HepG2 (cell line): ENCODE measurements around the gene TP73. TPM values are rescaled to one million over a fixed set of nuclear protein-coding genes. Genes with fewer than 3 reads are reported as not detected.

Experiments
- HDAC6 ChIP-seq: fragments of 200-600 bp; sonication (generic); IDR thresholded peaks from 2 replicates; pipeline ENCODE4 v1.7.0; 2017; ENCODE audit warnings: mild to moderate bottlenecking, antibody characterized with exemption, low read length, low read depth
- IRF2 ChIP-seq: IDR thresholded peaks from 2 replicates; pipeline ENCODE4 v1.6.1; 2018; ENCODE audit warnings: missing genetic modification reagents, missing compliant biosample characterization
- KLF13 ChIP-seq: sonication (generic); formaldehyde crosslinking; IDR thresholded peaks from 2 replicates; pipeline ENCODE4 v1.4.0; 2020; ENCODE audit warnings: mild to moderate bottlenecking, missing genetic modification reagents
- KLF6 ChIP-seq: IDR thresholded peaks from 2 replicates; pipeline ENCODE4 v1.8.0; 2016; ENCODE audit warnings: missing biosample characterization, missing genetic modification reagents
- LCORL ChIP-seq, 2 experiments: fragments of 450-650 bp in 1 of 2; sonication (generic) in 1 of 2; formaldehyde crosslinking in 1 of 2; IDR thresholded peaks; 2 replicates each; pipeline versions ENCODE4 v1.5.0 to v1.6.1; 2017 to 2020; ENCODE audit warnings: antibody characterized with exemption in 1 of 2, missing genetic modification reagents in 1 of 2
- MYPOP ChIP-seq: sonication (generic); formaldehyde crosslinking; IDR thresholded peaks from 2 replicates; pipeline ENCODE4 v1.8.1; 2023; ENCODE audit warnings: mild to moderate bottlenecking, moderate library complexity, missing genetic modification reagents
- NFYB ChIP-seq: sonication (generic); formaldehyde crosslinking; IDR thresholded peaks from 2 replicates; pipeline ENCODE4 v1.4.0; 2020; ENCODE audit warnings: missing genetic modification reagents
- PRMT3 ChIP-seq: sonication (generic); formaldehyde crosslinking; IDR thresholded peaks from 2 replicates; pipeline ENCODE4 v1.8.1; 2022; ENCODE audit warnings: low read depth, mild to moderate bottlenecking, moderate library complexity, missing genetic modification reagents, borderline replicate concordance
- SP5 ChIP-seq: IDR thresholded peaks from 2 replicates; pipeline ENCODE4 v1.6.1; 2016; ENCODE audit warnings: low read depth, borderline replicate concordance
- TEAD3 ChIP-seq: optimal IDR thresholded peaks from 2 replicates; pipeline ENCODE3; 2016; ENCODE audit warnings: borderline replicate concordance
- TOE1 ChIP-seq: sonication (generic); formaldehyde crosslinking; IDR thresholded peaks from 2 replicates; pipeline ENCODE4 v1.4.0; 2020; ENCODE audit warnings: mild to moderate bottlenecking, missing genetic modification reagents
- ZNF101 ChIP-seq: sonication (generic); formaldehyde crosslinking; IDR thresholded peaks from 2 replicates; pipeline ENCODE4 v1.4.0; 2020; ENCODE audit warnings: mild to moderate bottlenecking, low read depth, missing genetic modification reagents, borderline replicate concordance
- ZNF256 ChIP-seq: sonication (generic); formaldehyde crosslinking; conservative IDR thresholded peaks from 2 replicates; pipeline ENCODE4 v1.4.0; 2020; ENCODE audit warnings: missing genetic modification reagents
- ZNF329 ChIP-seq: sonication (generic); formaldehyde crosslinking; IDR thresholded peaks from 2 replicates; pipeline ENCODE4 v1.9.0; 2021; ENCODE audit warnings: low read depth, mild to moderate bottlenecking, missing genetic modification reagents
- ZNF431 ChIP-seq: sonication (generic); formaldehyde crosslinking; IDR thresholded peaks from 2 replicates; pipeline ENCODE4 v1.9.0; 2022; ENCODE audit warnings: missing genetic modification reagents, low read depth, mild to moderate bottlenecking, borderline replicate concordance
- ZNF441 ChIP-seq: sonication (generic); formaldehyde crosslinking; IDR thresholded peaks from 2 replicates; pipeline ENCODE4 v1.7.0; 2021; ENCODE audit warnings: missing genetic modification reagents, borderline replicate concordance
- ZNF691 ChIP-seq: sonication (generic); formaldehyde crosslinking; IDR thresholded peaks from 2 replicates; pipeline ENCODE4 v1.4.0; 2020; ENCODE audit warnings: missing genetic modification reagents, low read depth, mild to moderate bottlenecking, borderline replicate concordance
- ZNF713 ChIP-seq: sonication (generic); formaldehyde crosslinking; IDR thresholded peaks from 2 replicates; pipeline ENCODE4 v1.4.0; 2020; ENCODE audit warnings: mild to moderate bottlenecking, missing genetic modification reagents
- ZNF775 ChIP-seq: sonication (generic); formaldehyde crosslinking; IDR thresholded peaks from 2 replicates; pipeline ENCODE4 v1.4.0; 2020; ENCODE audit warnings: missing genetic modification reagents, mild to moderate bottlenecking, moderate library complexity, borderline replicate concordance
- polyA plus RNA-seq, 8 experiments: library from polyadenylated mRNA; depleted of rRNA in 3 of 8; stranded (reverse) in 7 of 8; unstranded in 1 of 8; fragments of >200 nt; fragmentation: Illumina TruSeq in 4 of 8; extraction: Trizol in 4 of 8; gene quantifications; 2 replicates each; pipeline versions ENCODE4 v1.2.1 to v1.2.3, GENCODE V29; 2011 to 2016; ENCODE audit warnings: low read depth in 4 of 8, missing spikeins in 1 of 8, mixed read lengths in 1 of 8; ENCODE audit not compliant: insufficient read depth in 1 of 8
- total RNA-seq, 5 experiments: library from RNA; depleted of rRNA; stranded (reverse); fragments of >200 nt; fragmentation: Illumina TruSeq; extraction: Trizol; gene quantifications; 2 replicates each; pipeline ENCODE4 v1.2.3, GENCODE V29; 2016; ENCODE audit warnings: low read depth in 1 of 5
- TF ChIP-seq, protein P1 (sequence below): sonication (generic); formaldehyde crosslinking; IDR thresholded peaks from 2 replicates; pipeline ENCODE4 v1.4.0; 2020; ENCODE audit warnings: mild to moderate bottlenecking, missing genetic modification reagents, borderline replicate concordance
- TF ChIP-seq, protein P2 (sequence below): IDR thresholded peaks from 2 replicates; pipeline ENCODE4 v1.6.1; 2018; ENCODE audit warnings: missing genetic modification reagents, mild to moderate bottlenecking, missing compliant biosample characterization

The TP73 gene
- total and polyA plus RNA-seq, 2 of the 13 experiments (the other 11 are each of a cell fraction or from before 2014, with no cell fraction given): 0.49 to 1.1 TPM

DNA sequence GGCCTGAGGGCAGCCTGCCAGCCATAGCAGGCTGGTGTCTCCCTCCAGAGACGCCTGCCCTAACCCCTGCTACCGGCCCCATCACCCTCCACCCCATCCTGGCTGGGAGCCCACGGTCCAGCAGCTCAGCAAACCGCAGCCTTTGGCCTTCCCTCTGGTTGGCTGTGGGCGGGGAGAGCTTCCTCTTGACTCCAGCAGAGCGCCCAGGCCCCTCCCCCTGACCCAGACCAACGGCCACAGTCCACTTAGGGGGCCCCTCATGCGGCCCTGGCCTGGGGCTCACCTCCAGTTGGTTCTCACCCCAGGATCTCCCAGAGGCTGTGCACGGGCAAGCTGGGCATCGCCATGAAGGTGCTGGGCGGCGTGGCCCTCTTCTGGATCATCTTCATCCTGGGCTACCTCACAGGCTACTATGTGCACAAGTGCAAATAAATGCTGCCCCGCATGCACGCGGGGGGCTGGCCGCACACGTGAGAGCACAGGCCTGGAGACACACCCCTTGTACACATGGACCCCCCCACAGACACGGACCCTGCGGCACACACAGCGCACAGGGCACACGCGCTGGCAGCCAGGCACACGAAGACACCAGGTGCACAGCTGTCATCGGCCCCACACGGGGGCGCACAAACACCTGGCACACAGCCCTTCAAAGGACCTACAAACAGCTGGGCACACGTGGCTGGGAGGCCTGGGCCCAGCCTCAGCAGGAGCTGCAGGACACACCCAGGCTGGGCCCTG, 123.3 kb downstream of the TP73 start (continued):
- peak; percentile 35 for TF ChIP-seq NFYB (CRISPR knock-in tag)
- TF ChIP-seq, protein P1, sequence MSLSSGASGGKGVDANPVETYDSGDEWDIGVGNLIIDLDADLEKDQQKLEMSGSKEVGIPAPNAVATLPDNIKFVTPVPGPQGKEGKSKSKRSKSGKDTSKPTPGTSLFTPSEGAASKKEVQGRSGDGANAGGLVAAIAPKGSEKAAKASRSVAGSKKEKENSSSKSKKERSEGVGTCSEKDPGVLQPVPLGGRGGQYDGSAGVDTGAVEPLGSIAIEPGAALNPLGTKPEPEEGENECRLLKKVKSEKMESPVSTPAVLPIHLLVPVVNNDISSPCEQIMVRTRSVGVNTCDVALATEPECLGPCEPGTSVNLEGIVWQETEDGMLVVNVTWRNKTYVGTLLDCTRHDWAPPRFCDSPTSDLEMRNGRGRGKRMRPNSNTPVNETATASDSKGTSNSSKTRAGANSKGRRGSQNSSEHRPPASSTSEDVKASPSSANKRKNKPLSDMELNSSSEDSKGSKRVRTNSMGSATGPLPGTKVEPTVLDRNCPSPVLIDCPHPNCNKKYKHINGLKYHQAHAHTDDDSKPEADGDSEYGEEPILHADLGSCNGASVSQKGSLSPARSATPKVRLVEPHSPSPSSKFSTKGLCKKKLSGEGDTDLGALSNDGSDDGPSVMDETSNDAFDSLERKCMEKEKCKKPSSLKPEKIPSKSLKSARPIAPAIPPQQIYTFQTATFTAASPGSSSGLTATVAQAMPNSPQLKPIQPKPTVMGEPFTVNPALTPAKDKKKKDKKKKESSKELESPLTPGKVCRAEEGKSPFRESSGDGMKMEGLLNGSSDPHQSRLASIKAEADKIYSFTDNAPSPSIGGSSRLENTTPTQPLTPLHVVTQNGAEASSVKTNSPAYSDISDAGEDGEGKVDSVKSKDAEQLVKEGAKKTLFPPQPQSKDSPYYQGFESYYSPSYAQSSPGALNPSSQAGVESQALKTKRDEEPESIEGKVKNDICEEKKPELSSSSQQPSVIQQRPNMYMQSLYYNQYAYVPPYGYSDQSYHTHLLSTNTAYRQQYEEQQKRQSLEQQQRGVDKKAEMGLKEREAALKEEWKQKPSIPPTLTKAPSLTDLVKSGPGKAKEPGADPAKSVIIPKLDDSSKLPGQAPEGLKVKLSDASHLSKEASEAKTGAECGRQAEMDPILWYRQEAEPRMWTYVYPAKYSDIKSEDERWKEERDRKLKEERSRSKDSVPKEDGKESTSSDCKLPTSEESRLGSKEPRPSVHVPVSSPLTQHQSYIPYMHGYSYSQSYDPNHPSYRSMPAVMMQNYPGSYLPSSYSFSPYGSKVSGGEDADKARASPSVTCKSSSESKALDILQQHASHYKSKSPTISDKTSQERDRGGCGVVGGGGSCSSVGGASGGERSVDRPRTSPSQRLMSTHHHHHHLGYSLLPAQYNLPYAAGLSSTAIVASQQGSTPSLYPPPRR (CRISPR knock-in tag): peak; percentile 19; the same call in 1 of the 2 replicates
- peak; percentile 43; the same call in 1 of the 2 replicates for TF ChIP-seq ZNF691 (CRISPR knock-in tag)
- TF ChIP-seq MYPOP (CRISPR knock-in tag): peak; percentile 72; the same call in 1 of the 2 replicates
- TF ChIP-seq SP5 (CRISPR knock-in tag): peak; percentile 68
- TF ChIP-seq LCORL (IDR thresholded peaks at IDR 0.05): no peak
- peak; percentile 59 for TF ChIP-seq LCORL (CRISPR knock-in tag; IDR thresholded peaks at IDR 0.05)
- no peak for TF ChIP-seq HDAC6
- 0 out of 2 replicates have a peak, but pooled peaks have one; percentile 18 for TF ChIP-seq TOE1 (CRISPR knock-in tag)
- no peak for TF ChIP-seq KLF6 (CRISPR knock-in tag)
- 0 out of 2 replicates have a peak, but pooled peaks have one; percentile 56 for TF ChIP-seq PRMT3 (CRISPR knock-in tag)
- 0 out of 2 replicates have a peak, but pooled peaks have one; percentile 63 for TF ChIP-seq ZNF775 (CRISPR knock-in tag)
- TF ChIP-seq ZNF101 (CRISPR knock-in tag): no peak
- TF ChIP-seq ZNF256: no peak; the same call in 1 of the 2 replicates
- TF ChIP-seq ZNF441: no peak
- TF ChIP-seq KLF13 (CRISPR knock-in tag): peak; percentile 86; the same call in 1 of the 2 replicates
- TF ChIP-seq ZNF713 (CRISPR knock-in tag): 0 out of 2 replicates have a peak, but pooled peaks have one; percentile 79
- TF ChIP-seq IRF2 (CRISPR knock-in tag): peak; percentile 10
- TF ChIP-seq ZNF431: peak; percentile 54; the same call in 1 of the 2 replicates
- TF ChIP-seq ZNF329: peak; percentile 68; the same call in 1 of the 2 replicates
- peak; percentile 44 for TF ChIP-seq TEAD3
- TF ChIP-seq, protein P2, sequence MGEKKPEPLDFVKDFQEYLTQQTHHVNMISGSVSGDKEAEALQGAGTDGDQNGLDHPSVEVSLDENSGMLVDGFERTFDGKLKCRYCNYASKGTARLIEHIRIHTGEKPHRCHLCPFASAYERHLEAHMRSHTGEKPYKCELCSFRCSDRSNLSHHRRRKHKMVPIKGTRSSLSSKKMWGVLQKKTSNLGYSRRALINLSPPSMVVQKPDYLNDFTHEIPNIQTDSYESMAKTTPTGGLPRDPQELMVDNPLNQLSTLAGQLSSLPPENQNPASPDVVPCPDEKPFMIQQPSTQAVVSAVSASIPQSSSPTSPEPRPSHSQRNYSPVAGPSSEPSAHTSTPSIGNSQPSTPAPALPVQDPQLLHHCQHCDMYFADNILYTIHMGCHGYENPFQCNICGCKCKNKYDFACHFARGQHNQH (CRISPR knock-in tag): 0 out of 2 replicates have a peak, but pooled peaks have one; percentile 53
